Fibroblast of the conjunctiva (primary cell): ENCODE results near the gene LDHB.
"Not testable (repeated sequence)": the region's sequence is repeated elsewhere in the genome, so short reads cannot be mapped to it uniquely, and the experiment has no call there.

ENCODE experiments used
- DNase-seq: peaks from one replicate; pipeline ENCODE4 v3.0.0-alpha.2; 2010; ENCODE audit warnings: low read depth

LDHB gene

GRCh38 chr12:21607701-21608100, 49.9 kb downstream of the LDHB start:
- DNase-seq: peak; percentile 13

GRCh38 chr12:21606175-21606574, 51.5 kb downstream of the LDHB start:
- DNase-seq: no peak

GRCh38 chr12:21604245-21605101, 53.2 kb downstream of the LDHB start, which contains the start of gene GYS2:
TSS of gene GYS2 (minus strand) at chr12:21604847. CDS start at chr12:21604592, 255 bp downstream.
- DNase-seq: no peak

- DNase-seq: no peak
Measured at GRCh38 chr12:21602774-21603173, 54.9 kb downstream of the LDHB start.

- DNase-seq: no peak
Measured at GRCh38 chr12:21600196-21600595, 57.4 kb downstream of the LDHB start.

- DNase-seq: no peak
Measured at GRCh38 chr12:21599143-21599999, 58.3 kb downstream of the LDHB start.

- no peak for DNase-seq
Measured at GRCh38 chr12:21598651-21599050, 59.0 kb downstream of the LDHB start.

GRCh38 chr12:21595356-21595755, 62.3 kb downstream of the LDHB start:
- DNase-seq: not testable (repeated sequence)

GRCh38 chr12:21585485-21585884, 72.2 kb downstream of the LDHB start:
- no peak for DNase-seq
